Keratinocyte (primary cell): Measurements from ENCODE around the gene RBM8A. TPM values are rescaled to one million over a fixed set of nuclear protein-coding genes. Genes with fewer than 3 reads are reported as not detected.

Experiments used
- DNase-seq: peaks from one replicate; pipeline ENCODE4 v3.0.0-alpha.2; 2011; ENCODE audit warnings: low read depth, missing footprints, low spot score
- FAIRE-seq: peaks from 2 replicates; lab custom pipeline; 2011; peaks lifted over from hg19 to GRCh38; lab: Jason Lieb, UNC
- H2AFZ ChIP-seq: 2 replicates; pipeline ENCODE4 v1.6.0; 2012; ENCODE audit warnings: low read length, control low read depth, inconsistent platforms; ENCODE audit not compliant: control insufficient read depth
- H3K27ac ChIP-seq: 2 replicates; pipeline ENCODE4 v1.5.1; 2011; ENCODE audit warnings: low read length; ENCODE audit not compliant: control insufficient read depth, insufficient read depth
- H3K27me3 ChIP-seq: 3 replicates; pipeline ENCODE4 v1.6.0; 2011; ENCODE audit warnings: low read length; ENCODE audit not compliant: control insufficient read depth, insufficient read depth; ENCODE audit errors: extremely low read depth
- H3K36me3 ChIP-seq, 2 experiments: 2 replicates in 1 of 2; 3 replicates in 1 of 2; pipeline ENCODE4 v1.5.1; 2011; ENCODE audit warnings: low read length in 2 of 2, mild to moderate bottlenecking in 1 of 2; ENCODE audit not compliant: control insufficient read depth in 2 of 2, insufficient read depth in 2 of 2; ENCODE audit errors: extremely low read depth in 1 of 2
- H3K4me1 ChIP-seq: 3 replicates; pipeline ENCODE4 v1.5.1; 2011; ENCODE audit warnings: low read length; ENCODE audit not compliant: control insufficient read depth, insufficient read depth; ENCODE audit errors: extremely low read depth
- H3K4me2 ChIP-seq: 3 replicates; pipeline ENCODE4 v1.6.0; 2011; ENCODE audit warnings: low read depth, low read length; ENCODE audit not compliant: control insufficient read depth, insufficient read depth; ENCODE audit errors: extremely low read depth
- H3K4me3 ChIP-seq, 3 experiments: fragments of 200-600 bp in 1 of 3; sonication (generic) in 1 of 3; 2 replicates in 2 of 3; 3 replicates in 1 of 3; pipeline ENCODE4 v1.5.1; 2011 to 2016; ENCODE audit warnings: low read length in 3 of 3, mild to moderate bottlenecking in 3 of 3, control low read depth in 2 of 3, inconsistent platforms in 1 of 3, low read depth in 1 of 3, mixed read lengths in 1 of 3, mixed run types in 1 of 3, moderate library complexity in 1 of 3; ENCODE audit not compliant: control insufficient read depth in 2 of 3, insufficient read depth in 2 of 3; ENCODE audit errors: extremely low read depth in 1 of 3
- H3K79me2 ChIP-seq: 2 replicates; pipeline ENCODE4 v1.6.0; 2012; ENCODE audit warnings: low read length; ENCODE audit not compliant: control insufficient read depth, insufficient read depth
- H3K9ac ChIP-seq: 3 replicates; pipeline ENCODE4 v1.6.0; 2011; ENCODE audit warnings: low read length; ENCODE audit not compliant: control insufficient read depth, insufficient read depth; ENCODE audit errors: extremely low read depth
- H3K9me1 ChIP-seq: 3 replicates; pipeline ENCODE4 v1.6.0; 2011; ENCODE audit warnings: low read length; ENCODE audit not compliant: control insufficient read depth, insufficient read depth; ENCODE audit errors: extremely low read depth
- H3K9me3 ChIP-seq: 2 replicates; pipeline ENCODE4 v1.5.1; 2012; ENCODE audit warnings: low read depth, low read length; ENCODE audit not compliant: control insufficient read depth
- H4K20me1 ChIP-seq: 3 replicates; pipeline ENCODE4 v1.6.0; 2011; ENCODE audit warnings: low read length; ENCODE audit not compliant: control insufficient read depth, insufficient read depth; ENCODE audit errors: extremely low read depth
- CTCF ChIP-seq, 3 experiments: IDR thresholded peaks in 1 of 3; conservative IDR thresholded peaks in 1 of 3; optimal IDR thresholded peaks in 1 of 3; 2 replicates in 2 of 3; 3 replicates in 1 of 3; pipeline versions ENCODE3 to v1.5.1; 2011; ENCODE audit warnings: low read length in 3 of 3, mild to moderate bottlenecking in 3 of 3, moderate library complexity in 2 of 3, control low read depth in 1 of 3, inconsistent platforms in 1 of 3; ENCODE audit not compliant: insufficient read depth in 2 of 3; ENCODE audit errors: extremely low read depth in 1 of 3
- EZH2 ChIP-seq: IDR thresholded peaks from one replicate; pipeline ENCODE4 v1.6.1; 2012; ENCODE audit warnings: inconsistent platforms, mild to moderate bottlenecking, low read length, moderate library complexity
- dilution Hi-C: fragments of 300-500 bp; cut with MboI; formaldehyde crosslinking; loops from one replicate; pipeline ENCODE4 v1.7.0; 2020; ENCODE audit warnings: low sequenced_read_pairs; ENCODE audit not compliant: extremely low pct_ligation_motif_present
- polyA plus RNA-seq, 5 experiments: library from polyadenylated mRNA; depleted of rRNA in 3 of 5; stranded (reverse) in 3 of 5; stranded (forward) in 1 of 5; unstranded in 1 of 5; fragments of >200 nt; gene quantifications; 1 replicate in 1 of 5; 2 replicates in 3 of 5; 3 replicates in 1 of 5; pipeline versions ENCODE4 v1.2.1 to v1.2.3, GENCODE V29; 2011 to 2012; ENCODE audit warnings: missing spikeins in 2 of 5, low read depth in 1 of 5, low replicate concordance in 1 of 5

RBM8A gene
- polyA plus RNA-seq, 1 donor (not counting 4 experiments of a cell fraction or from before 2014, with no cell fraction given), result 209 TPM

- H3K4me3 ChIP-seq, result no peak overlapping the region
- H3K4me1 ChIP-seq, result peaks cover 15% of the 10 kb centered on the region
- TF ChIP-seq EZH2, result no peak
- no peak for TF ChIP-seq CTCF (optimal IDR thresholded peaks at IDR 0.05 in 1 of 3, IDR thresholded peaks at IDR 0.05 in 1 of 3, conservative IDR thresholded peaks at IDR 0.05 in 1 of 3; ENCODE audit: extremely low read depth in 1 of 3, insufficient read depth in 2 of 3, low read length in 3 of 3)
- DNase-seq (no peak), FAIRE-seq (no peak)
- no peaks in the 10 kb centered on the region for H4K20me1 ChIP-seq
- no peaks in the 10 kb centered on the region for H3K9me1 ChIP-seq
- no peaks in the 10 kb centered on the region for H3K27me3 ChIP-seq
- no peak overlapping the region for H3K4me2 ChIP-seq
- no peaks in the 10 kb centered on the region for H3K79me2 ChIP-seq
- H2AFZ ChIP-seq, result no peak overlapping the region
- no peak overlapping the region for H3K9ac ChIP-seq
- peaks cover 7 to 8% of the 10 kb centered on the region in 2 experiments for H3K36me3 ChIP-seq
- no peak overlapping the region for H3K27ac ChIP-seq
- dilution Hi-C loops, result no loop called here
- no peaks in the 10 kb centered on the region for H3K9me3 ChIP-seq
Measured at GRCh38 chr1:145906954-145907753, 20.1 kb downstream of the RBM8A start.

GRCh38 chr1:145901312-145902021, 25.8 kb downstream of the RBM8A start:
- H2AFZ ChIP-seq, result no peak overlapping the region
- no peaks in the 10 kb centered on the region for H3K9me3 ChIP-seq
- no peak overlapping the region for H3K9ac ChIP-seq
- no peak for FAIRE-seq
- no peak overlapping the region for H3K4me2 ChIP-seq
- H4K20me1 ChIP-seq, result no peaks in the 10 kb centered on the region
- no peaks in the 10 kb centered on the region for H3K4me1 ChIP-seq
- no peaks in the 10 kb centered on the region for H3K79me2 ChIP-seq
- no peaks in the 10 kb centered on the region for H3K27me3 ChIP-seq
- peaks cover 0 to 3% of the 10 kb centered on the region in 2 experiments for H3K36me3 ChIP-seq
- H3K27ac ChIP-seq, result no peak overlapping the region
- DNase-seq, result no peak
- no peak overlapping the region for H3K4me3 ChIP-seq
- TF ChIP-seq EZH2 (no peak), CTCF (optimal IDR thresholded peaks at IDR 0.05 in 1 of 3, IDR thresholded peaks at IDR 0.05 in 1 of 3, conservative IDR thresholded peaks at IDR 0.05 in 1 of 3; ENCODE audit: extremely low read depth in 1 of 3, insufficient read depth in 2 of 3, low read length in 3 of 3) (peak in 1 of 3 experiments; percentile 6)
- dilution Hi-C loops, result no loop called here
- H3K9me1 ChIP-seq, result no peaks in the 10 kb centered on the region
